Measurements from ENCODE around the gene USH1C. TPM values are rescaled to one million over a fixed set of nuclear protein-coding genes. Genes with fewer than 3 reads are reported as not detected.

The USH1C gene
- total RNA-seq, 1 experiment from 2014 or later: 1.0 TPM

DNA sequence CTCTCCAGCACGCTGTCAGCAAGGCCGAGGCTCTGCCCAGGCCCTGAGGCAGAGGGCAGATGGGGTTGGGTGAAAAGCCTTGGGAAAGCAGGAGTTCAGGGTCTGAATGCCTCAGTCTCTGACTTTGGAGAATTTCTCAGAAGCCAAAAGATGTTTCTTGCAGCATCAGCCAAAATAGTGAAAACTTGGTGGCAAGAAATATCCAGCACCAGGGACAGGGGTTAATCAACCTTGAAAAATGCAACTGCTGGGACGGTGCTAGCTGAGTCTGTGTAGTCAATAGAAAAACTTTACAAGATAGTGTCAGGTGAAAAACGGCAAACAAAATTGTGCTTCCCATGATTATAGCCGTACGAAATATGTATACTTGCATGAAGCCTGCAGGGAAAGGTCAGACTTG, 66.1 kb downstream of the USH1C start:
- Histone ChIP-seq H3K79me2 (ENCODE audit: insufficient read depth, low read length) (no peaks in the 10 kb centered on the region), H3K27ac (ENCODE audit: insufficient read length, low read depth, low read length) (no peak overlapping the region), H3K4ac (ENCODE audit: low read depth, low read length) (no peak overlapping the region), H3K79me1 (ENCODE audit: insufficient read depth, low read depth, low read length, poor library complexity, severe bottlenecking) (no peaks in the 10 kb centered on the region), H3K14ac (ENCODE audit: insufficient read depth, low read length) (no peak overlapping the region), H3K23me2 (ENCODE audit: insufficient read length, low read depth, low read length, poor library complexity, severe bottlenecking) (peaks cover 11% of the 10 kb centered on the region), H2BK5ac (ENCODE audit: insufficient read length, low read length) (no peak overlapping the region), H2BK15ac (ENCODE audit: low read depth, low read length) (no peak overlapping the region), H2BK12ac (ENCODE audit: insufficient read length, low read depth, low read length) (no peak overlapping the region), H3K4me1 (ENCODE audit: insufficient read depth, low read length) (no peaks in the 10 kb centered on the region; the same call in 1 of the 2 replicates), H2BK20ac (ENCODE audit: low read depth, low read length, poor library complexity, severe bottlenecking) (no peak overlapping the region), H2BK120ac (ENCODE audit: low read depth, low read length, poor library complexity, severe bottlenecking) (no peak overlapping the region), H4K5ac (ENCODE audit: insufficient read length, low read depth, low read length) (no peak overlapping the region), H4K91ac (ENCODE audit: insufficient read length, low read depth, low read length) (no peak overlapping the region), H4K8ac (replicated peaks; ENCODE audit: insufficient read length, low read depth, low read length) (no peak overlapping the region), H3K56ac (ENCODE audit: insufficient read length, low read depth, low read length) (no peak overlapping the region), H3K9me3 (ENCODE audit: control insufficient read depth, low read depth, low read length) (no peaks in the 10 kb centered on the region), H3K27me3 (ENCODE audit: insufficient read depth, low read length) (peaks cover 33% of the 10 kb centered on the region; the same call in 1 of the 2 replicates), H3K18ac (ENCODE audit: insufficient read length, low read depth, low read length) (no peak overlapping the region), H2AFZ (ENCODE audit: low read length) (no peak overlapping the region), H3K23ac (ENCODE audit: insufficient read length, low read depth, low read length) (no peak overlapping the region), H2AK5ac (ENCODE audit: insufficient read length, low read length) (no peak overlapping the region), H3T11ph (ENCODE audit: low read length) (no peak overlapping the region), H3K4me2 (ENCODE audit: insufficient read depth, insufficient read length, low read length) (no peak overlapping the region), H3K9ac (ENCODE audit: extremely low read depth, insufficient read length, low read length) (no peak overlapping the region), H4K20me1 (ENCODE audit: control insufficient read depth, insufficient read depth, insufficient read length) (peaks cover 1% of the 10 kb centered on the region)
- no CpG with 5 or more reads among the region's 6 CpGs for whole genome bisulfite sequencing (ENCODE audit: extremely low coverage, insufficient read length, low lambda C conversion rate)
- Mint-ChIP-seq H3K27ac (no peak overlapping the region), H3K27me3 (ENCODE audit: low read depth) (peaks cover 71% of the 10 kb centered on the region), H3K4me1 (peaks cover 28 to 40% of the 10 kb centered on the region in 2 experiments), H3K36me3 (ENCODE audit: insufficient read depth in 1 of 3, low read depth in 3 of 3) (no peaks in the 10 kb centered on the region; a peak in 1 of 7 replicates), H3K4me3 (no peak overlapping the region), H3K9me3 (no peaks in the 10 kb centered on the region)
- DNase-seq: no peak
- TF ChIP-seq, protein P1, sequence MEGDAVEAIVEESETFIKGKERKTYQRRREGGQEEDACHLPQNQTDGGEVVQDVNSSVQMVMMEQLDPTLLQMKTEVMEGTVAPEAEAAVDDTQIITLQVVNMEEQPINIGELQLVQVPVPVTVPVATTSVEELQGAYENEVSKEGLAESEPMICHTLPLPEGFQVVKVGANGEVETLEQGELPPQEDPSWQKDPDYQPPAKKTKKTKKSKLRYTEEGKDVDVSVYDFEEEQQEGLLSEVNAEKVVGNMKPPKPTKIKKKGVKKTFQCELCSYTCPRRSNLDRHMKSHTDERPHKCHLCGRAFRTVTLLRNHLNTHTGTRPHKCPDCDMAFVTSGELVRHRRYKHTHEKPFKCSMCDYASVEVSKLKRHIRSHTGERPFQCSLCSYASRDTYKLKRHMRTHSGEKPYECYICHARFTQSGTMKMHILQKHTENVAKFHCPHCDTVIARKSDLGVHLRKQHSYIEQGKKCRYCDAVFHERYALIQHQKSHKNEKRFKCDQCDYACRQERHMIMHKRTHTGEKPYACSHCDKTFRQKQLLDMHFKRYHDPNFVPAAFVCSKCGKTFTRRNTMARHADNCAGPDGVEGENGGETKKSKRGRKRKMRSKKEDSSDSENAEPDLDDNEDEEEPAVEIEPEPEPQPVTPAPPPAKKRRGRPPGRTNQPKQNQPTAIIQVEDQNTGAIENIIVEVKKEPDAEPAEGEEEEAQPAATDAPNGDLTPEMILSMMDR (conservative IDR thresholded peaks at IDR 0.05): no peak
